ENCODE results near the gene YAP1.

- TF ChIP-seq CTCF (IDR thresholded peaks at IDR 0.05) (no peak), POLR2A (IDR thresholded peaks at IDR 0.05) (no peak)
These were observed 28.9 kb upstream of the YAP1 start for GRCh38 chr11:102081313-102081712.

Measured in esophagus squamous epithelium (tissue), 4 donors.